LNCaP clone FGC (cell line): ENCODE results near the gene ATP6AP1.

ENCODE experiments used
- DNase-seq: peaks from one replicate; pipeline ENCODE4 v3.0.0-alpha.2; 2011; ENCODE audit warnings: low read depth
- H3K4me3 ChIP-seq: 2 replicates; pipeline ENCODE4 v1.5.1; 2011; ENCODE audit warnings: mild to moderate bottlenecking, low read depth, low read length, control low read depth
- TF ChIP-seq, protein P1 (sequence below): IDR thresholded peaks from 2 replicates; pipeline ENCODE4 v1.5.1; 2012; ENCODE audit warnings: mild to moderate bottlenecking; ENCODE audit not compliant: control insufficient read depth, insufficient read depth; ENCODE audit errors: extremely low read depth

ATP6AP1 gene, protein sequence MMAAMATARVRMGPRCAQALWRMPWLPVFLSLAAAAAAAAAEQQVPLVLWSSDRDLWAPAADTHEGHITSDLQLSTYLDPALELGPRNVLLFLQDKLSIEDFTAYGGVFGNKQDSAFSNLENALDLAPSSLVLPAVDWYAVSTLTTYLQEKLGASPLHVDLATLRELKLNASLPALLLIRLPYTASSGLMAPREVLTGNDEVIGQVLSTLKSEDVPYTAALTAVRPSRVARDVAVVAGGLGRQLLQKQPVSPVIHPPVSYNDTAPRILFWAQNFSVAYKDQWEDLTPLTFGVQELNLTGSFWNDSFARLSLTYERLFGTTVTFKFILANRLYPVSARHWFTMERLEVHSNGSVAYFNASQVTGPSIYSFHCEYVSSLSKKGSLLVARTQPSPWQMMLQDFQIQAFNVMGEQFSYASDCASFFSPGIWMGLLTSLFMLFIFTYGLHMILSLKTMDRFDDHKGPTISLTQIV

DNA sequence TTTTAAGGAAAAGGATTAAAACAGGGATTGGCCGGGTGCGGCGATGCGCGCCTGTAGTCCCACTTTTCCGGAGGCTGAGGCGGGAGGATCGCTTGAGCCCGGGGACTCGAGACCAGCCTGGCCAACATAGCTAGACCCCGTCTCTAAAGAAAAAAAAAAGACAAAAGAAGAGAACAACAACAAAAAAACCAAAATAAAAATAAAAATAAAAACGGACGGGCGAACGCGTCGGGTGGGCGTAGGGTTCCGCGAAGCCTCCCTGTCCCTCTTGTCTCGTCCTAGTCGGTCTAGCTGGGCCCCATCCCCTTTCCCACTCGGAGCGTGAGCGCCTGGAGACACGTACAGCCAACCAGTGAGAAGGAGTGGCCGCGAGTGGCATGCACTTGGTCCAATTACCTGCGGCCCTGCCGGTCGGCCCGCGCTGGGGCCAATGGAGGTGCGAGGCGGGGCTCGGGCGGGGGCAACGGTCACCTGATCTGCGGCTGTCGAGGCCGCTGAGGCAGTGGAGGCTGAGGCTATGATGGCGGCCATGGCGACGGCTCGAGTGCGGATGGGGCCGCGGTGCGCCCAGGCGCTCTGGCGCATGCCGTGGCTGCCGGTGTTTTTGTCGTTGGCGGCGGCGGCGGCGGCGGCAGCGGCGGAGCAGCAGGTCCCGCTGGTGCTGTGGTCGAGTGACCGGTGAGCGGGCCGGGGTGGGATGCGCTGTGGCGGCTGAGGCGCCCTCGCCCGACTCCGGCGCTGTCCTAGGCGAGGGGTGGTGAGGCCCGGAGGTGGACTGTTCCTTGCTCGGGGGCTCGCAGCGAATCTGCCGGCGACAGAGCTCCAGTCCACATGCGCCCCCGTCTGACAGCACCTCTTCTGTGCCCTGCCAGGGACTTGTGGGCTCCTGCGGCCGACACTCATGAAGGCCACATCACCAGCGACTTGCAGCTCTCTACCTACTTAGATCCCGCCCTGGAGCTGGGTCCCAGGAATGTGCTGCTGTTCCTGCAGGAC, at the start of gene ATP6AP1:
TSS of gene ATP6AP1 (plus strand) at position 502 of the 996 bp plus-strand sequence. CDS start at position 518, 16 bp downstream.
- TF ChIP-seq, protein P1, sequence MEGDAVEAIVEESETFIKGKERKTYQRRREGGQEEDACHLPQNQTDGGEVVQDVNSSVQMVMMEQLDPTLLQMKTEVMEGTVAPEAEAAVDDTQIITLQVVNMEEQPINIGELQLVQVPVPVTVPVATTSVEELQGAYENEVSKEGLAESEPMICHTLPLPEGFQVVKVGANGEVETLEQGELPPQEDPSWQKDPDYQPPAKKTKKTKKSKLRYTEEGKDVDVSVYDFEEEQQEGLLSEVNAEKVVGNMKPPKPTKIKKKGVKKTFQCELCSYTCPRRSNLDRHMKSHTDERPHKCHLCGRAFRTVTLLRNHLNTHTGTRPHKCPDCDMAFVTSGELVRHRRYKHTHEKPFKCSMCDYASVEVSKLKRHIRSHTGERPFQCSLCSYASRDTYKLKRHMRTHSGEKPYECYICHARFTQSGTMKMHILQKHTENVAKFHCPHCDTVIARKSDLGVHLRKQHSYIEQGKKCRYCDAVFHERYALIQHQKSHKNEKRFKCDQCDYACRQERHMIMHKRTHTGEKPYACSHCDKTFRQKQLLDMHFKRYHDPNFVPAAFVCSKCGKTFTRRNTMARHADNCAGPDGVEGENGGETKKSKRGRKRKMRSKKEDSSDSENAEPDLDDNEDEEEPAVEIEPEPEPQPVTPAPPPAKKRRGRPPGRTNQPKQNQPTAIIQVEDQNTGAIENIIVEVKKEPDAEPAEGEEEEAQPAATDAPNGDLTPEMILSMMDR, result peak; percentile 18; the same call in 1 of the 2 replicates
- H3K4me3 ChIP-seq, result peak within 1 kb of the TSS; percentile 72
- DNase-seq, result peak; percentile 80

DNA sequence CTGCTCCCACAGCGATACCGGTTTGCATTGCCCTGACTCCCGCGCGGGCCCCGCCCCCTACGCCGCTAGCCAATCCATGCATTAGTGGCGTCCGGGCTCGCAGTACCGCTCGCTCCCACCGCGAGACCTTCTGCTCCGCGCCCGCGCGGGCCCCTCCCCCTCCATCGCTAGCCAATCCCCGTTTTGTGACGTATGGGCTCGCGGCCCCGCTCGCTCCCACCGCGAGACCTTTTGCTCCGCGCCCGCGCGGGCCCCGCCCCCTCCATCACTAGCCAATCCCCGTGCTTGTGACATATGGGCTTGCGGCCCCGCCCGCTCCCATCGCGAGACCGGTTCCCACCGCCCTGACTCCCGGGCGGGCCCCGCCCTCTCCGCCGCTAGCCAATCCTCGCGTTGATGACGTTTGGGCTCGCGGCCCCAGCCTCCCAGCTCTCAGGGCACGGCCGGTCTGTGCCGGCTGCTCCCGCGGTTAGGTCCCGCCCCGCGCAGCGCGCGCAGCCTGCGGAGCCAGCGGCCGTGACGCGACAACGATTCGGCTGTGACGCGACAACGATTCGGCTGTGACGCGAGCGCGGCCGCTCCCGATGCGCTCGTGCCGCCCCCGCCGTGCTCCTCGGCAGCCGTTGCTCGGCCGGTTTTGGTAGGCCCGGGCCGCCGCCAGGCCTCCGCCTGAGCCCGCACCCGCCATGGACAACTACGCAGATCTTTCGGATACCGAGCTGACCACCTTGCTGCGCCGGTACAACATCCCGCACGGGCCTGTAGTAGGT, 49.5 kb upstream of the ATP6AP1 start, which contains the start of gene EMD:
TSS of gene EMD (plus strand) at position 497 of the 770 bp plus-strand sequence. CDS start at position 687, 190 bp downstream.
- DNase-seq, result peak; percentile 89
- TF ChIP-seq, protein P1, result no peak
- H3K4me3 ChIP-seq, result peak within 1 kb of the TSS; percentile 83

DNA sequence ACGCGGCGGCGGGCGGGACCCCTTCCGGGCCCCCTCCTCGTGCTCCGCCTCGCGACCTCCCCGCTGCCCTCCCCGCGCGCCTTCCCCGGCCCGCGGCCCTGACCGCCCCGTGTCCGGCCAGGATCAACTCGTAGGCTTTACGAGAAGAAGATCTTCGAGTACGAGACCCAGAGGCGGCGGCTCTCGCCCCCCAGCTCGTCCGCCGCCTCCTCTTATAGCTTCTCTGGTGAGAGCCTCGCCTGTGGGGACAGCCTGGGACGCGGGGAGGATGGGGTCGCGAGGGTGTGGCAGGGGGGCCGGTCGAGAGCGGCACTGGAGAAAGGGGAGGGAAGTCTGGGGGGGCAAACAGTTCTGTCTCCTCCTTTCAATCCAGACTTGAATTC, 48.9 kb upstream of the ATP6AP1 start:
- H3K4me3 ChIP-seq, result peak overlapping the region; percentile 83
- DNase-seq, result no peak
- TF ChIP-seq, protein P1, result no peak

DNA sequence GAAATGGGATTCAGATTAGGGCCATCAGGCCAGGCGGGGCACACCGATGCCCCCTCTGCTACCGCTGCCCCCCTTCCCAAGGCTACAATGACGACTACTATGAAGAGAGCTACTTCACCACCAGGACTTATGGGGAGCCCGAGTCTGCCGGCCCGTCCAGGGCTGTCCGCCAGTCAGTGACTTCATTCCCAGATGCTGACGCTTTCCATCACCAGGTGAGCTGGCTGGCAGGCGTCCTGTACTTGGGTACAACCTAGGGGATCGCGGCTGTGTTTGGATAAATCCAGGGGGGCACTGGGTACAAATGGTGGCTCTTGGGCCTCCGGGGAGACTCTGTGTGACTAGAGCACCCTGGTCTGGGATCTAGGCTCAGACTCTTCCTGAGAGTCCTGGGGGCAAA, 48.3 kb upstream of the ATP6AP1 start:
- H3K4me3 ChIP-seq, result peak overlapping the region; percentile 83
- TF ChIP-seq, protein P1, result no peak
- DNase-seq, result no peak

DNA sequence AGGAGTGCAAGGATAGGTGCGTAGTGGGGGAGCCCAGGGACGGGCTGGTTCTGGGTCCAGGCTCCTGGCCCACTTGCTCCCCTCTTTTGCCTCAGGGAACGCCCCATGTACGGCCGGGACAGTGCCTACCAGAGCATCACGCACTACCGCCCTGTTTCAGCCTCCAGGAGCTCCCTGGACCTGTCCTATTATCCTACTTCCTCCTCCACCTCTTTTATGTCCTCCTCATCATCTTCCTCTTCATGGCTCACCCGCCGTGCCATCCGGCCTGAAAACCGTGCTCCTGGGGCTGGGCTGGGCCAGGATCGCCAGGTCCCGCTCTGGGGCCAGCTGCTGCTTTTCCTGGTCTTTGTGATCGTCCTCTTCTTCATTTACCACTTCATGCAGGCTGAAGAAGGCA, 47.7 kb upstream of the ATP6AP1 start:
- H3K4me3 ChIP-seq, result peak overlapping the region; percentile 83
- DNase-seq, result no peak
- TF ChIP-seq, protein P1, result no peak

DNA sequence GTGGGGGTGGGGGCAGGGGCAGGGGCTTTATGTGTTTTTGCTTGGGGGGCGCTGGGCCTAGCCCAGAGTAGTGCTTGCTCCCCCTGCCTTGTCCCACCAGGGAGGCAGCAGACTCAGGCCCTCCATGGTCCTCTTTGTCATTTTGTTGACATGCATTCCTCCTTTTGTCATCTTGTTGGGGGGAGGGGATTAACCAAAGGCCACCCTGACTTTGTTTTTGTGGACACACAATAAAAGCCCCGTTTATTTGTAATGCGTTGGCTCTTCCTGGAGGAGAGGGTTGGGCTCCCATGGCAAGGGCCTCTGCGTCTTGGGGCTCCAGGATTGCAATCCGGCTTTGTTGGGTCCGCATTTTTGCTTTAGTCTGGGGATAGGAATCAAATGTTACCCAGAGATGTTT, 47.2 kb upstream of the ATP6AP1 start:
- TF ChIP-seq, protein P1, result no peak
- DNase-seq, result no peak
- no peak overlapping the region for H3K4me3 ChIP-seq
